Measurements from ENCODE around the gene ZC2HC1C.

Gene ZC2HC1C

GRCh38 chr14:75049731-75050201 is 19.7 kb upstream of the ZC2HC1C start:
- DNase-seq (ENCODE audit: low read depth) = no peak
- TF ChIP-seq, protein P1, sequence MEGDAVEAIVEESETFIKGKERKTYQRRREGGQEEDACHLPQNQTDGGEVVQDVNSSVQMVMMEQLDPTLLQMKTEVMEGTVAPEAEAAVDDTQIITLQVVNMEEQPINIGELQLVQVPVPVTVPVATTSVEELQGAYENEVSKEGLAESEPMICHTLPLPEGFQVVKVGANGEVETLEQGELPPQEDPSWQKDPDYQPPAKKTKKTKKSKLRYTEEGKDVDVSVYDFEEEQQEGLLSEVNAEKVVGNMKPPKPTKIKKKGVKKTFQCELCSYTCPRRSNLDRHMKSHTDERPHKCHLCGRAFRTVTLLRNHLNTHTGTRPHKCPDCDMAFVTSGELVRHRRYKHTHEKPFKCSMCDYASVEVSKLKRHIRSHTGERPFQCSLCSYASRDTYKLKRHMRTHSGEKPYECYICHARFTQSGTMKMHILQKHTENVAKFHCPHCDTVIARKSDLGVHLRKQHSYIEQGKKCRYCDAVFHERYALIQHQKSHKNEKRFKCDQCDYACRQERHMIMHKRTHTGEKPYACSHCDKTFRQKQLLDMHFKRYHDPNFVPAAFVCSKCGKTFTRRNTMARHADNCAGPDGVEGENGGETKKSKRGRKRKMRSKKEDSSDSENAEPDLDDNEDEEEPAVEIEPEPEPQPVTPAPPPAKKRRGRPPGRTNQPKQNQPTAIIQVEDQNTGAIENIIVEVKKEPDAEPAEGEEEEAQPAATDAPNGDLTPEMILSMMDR (IDR thresholded peaks at IDR 0.05; ENCODE audit: low read depth, low read length) = no peak
- no peak for TF ChIP-seq POLR2A (IDR thresholded peaks at IDR 0.05; ENCODE audit: extremely low read depth, insufficient read length)
- TF ChIP-seq MYC (IDR thresholded peaks at IDR 0.05; ENCODE audit: low read depth, low read length) = no peak
- TF ChIP-seq, protein P2, sequence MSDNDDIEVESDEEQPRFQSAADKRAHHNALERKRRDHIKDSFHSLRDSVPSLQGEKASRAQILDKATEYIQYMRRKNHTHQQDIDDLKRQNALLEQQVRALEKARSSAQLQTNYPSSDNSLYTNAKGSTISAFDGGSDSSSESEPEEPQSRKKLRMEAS (IDR thresholded peaks at IDR 0.05; ENCODE audit: low read depth, low read length) = no peak
- peak overlapping the region; percentile 62 for H3K4me3 ChIP-seq (ENCODE audit: low read depth, low read length)

DNA sequence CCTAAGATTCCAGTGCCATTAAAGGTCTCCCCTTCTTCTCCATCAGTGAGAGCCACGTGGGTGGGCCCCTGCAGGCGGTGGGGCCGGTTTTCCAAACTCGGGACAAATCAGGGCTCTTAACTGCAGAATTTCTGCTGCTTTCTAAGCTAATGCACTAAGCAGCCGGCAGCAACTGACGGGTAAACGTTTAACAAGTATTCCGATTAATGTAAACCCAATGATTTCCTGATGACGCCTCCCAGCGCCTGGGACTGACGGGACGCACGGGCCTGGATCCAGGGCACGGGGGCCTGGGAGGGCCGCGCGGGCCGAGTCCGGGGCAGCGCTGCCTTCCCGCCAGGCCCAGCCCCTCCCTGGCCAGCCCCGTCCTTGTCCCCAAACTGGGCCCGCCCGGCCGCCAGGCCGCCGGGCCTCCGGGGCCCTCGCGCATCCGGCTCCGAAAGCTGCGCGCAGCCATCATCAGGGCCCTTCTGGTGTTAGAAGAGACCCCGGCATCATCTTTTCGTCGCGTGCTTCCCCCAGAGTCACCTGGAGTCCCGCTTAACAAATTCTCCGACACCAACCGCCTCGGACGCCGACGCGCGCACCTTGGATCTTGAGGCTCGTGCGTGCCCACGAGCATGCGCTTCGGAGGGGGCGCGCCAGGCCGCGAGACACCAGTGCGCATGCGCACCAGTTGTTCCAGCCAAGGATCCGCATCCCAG is 18.4 kb upstream of the ZC2HC1C start, which contains the start of gene MLH3:
MLH3 (minus strand) TSS at position 616 of the 704 bp plus-strand sequence. CDS start 1,812 bp downstream, outside the sequence.
- TF ChIP-seq POLR2A (IDR thresholded peaks at IDR 0.05; ENCODE audit: extremely low read depth, insufficient read length) (peak; percentile 20), MYC (IDR thresholded peaks at IDR 0.05; ENCODE audit: low read depth, low read length) (no peak)
- TF ChIP-seq, protein P2 (IDR thresholded peaks at IDR 0.05; ENCODE audit: low read depth, low read length) = no peak
- TF ChIP-seq, protein P1 (IDR thresholded peaks at IDR 0.05; ENCODE audit: low read depth, low read length) = no peak
- peak within 1 kb of the TSS; percentile 62 for H3K4me3 ChIP-seq (ENCODE audit: low read depth, low read length)
- DNase-seq (ENCODE audit: low read depth) = peak; percentile 78

- TF ChIP-seq POLR2A (IDR thresholded peaks at IDR 0.05; ENCODE audit: extremely low read depth, insufficient read length) (no peak), MYC (IDR thresholded peaks at IDR 0.05; ENCODE audit: low read depth, low read length) (no peak)
- TF ChIP-seq, protein P2 (IDR thresholded peaks at IDR 0.05; ENCODE audit: low read depth, low read length) = no peak
- TF ChIP-seq, protein P1 (IDR thresholded peaks at IDR 0.05; ENCODE audit: low read depth, low read length) = no peak
- peak overlapping the region; percentile 62 for H3K4me3 ChIP-seq (ENCODE audit: low read depth, low read length)
- no peak for DNase-seq (ENCODE audit: low read depth)
Observed at GRCh38 chr14:75051556-75051899, 17.9 kb upstream of the ZC2HC1C start.

- no peak overlapping the region for H3K4me3 ChIP-seq (ENCODE audit: low read depth, low read length)
- DNase-seq (ENCODE audit: low read depth) = no peak
Observed at GRCh38 chr14:75053396-75054291, 15.8 kb upstream of the ZC2HC1C start.

DNA sequence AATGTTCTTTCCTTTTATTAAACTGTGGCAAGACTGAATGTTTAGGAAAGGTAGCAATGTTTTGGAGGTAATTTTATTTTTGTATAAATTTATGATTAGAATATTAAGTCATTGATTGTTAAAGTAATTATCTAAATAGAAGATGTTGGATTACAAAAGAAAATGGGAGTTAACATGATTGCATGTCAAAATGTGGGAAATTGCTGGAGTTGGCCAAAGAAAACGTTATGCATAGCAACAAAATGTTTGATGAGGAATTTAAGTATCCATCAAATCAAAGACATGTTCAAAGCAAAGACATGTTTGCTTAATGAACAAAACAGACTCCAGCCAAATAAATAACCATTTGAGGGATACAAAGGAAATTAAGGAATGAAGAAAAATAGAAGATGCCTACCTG is 15.0 kb upstream of the ZC2HC1C start:
- no peak overlapping the region for H3K4me3 ChIP-seq (ENCODE audit: low read depth, low read length)
- TF ChIP-seq POLR2A (IDR thresholded peaks at IDR 0.05; ENCODE audit: extremely low read depth, insufficient read length) (no peak), MYC (IDR thresholded peaks at IDR 0.05; ENCODE audit: low read depth, low read length) (no peak)
- TF ChIP-seq, protein P2 (IDR thresholded peaks at IDR 0.05; ENCODE audit: low read depth, low read length) = no peak
- TF ChIP-seq, protein P1 (IDR thresholded peaks at IDR 0.05; ENCODE audit: low read depth, low read length) = no peak
- DNase-seq (ENCODE audit: low read depth) = no peak

More at GRCh38 chr14:75053396-75054291, 15.8 kb upstream of the ZC2HC1C start:
- TF ChIP-seq, protein P2 (IDR thresholded peaks at IDR 0.05; ENCODE audit: low read depth, low read length) = no peak

Data from NB4 (cell line).